Sigmoid colon (tissue), 7 donors: ENCODE results near the gene CRTC2. TPM values are rescaled to one million over a fixed set of nuclear protein-coding genes. Genes with fewer than 3 reads are reported as not detected.

Source experiments
- DNase-seq: peaks from one replicate; pipeline ENCODE4 v3.0.0-alpha.2; 2019
- H3K27ac ChIP-seq, 4 donors: fragments of 200-600 bp; sonication (generic); one replicate each; pipeline ENCODE4 v1.5.1; 2016 to 2019; ENCODE audit warnings: mild to moderate bottlenecking in 1 of 4
- H3K27me3 ChIP-seq, 3 donors: fragments of 200-600 bp; sonication (generic); one replicate each; pipeline ENCODE4 v1.5.1; 2019; ENCODE audit warnings: mild to moderate bottlenecking in 1 of 3
- H3K36me3 ChIP-seq, 4 donors: fragments of 200-600 bp; sonication (generic); one replicate each; pipeline ENCODE4 v1.5.1; 2016 to 2019
- H3K4me1 ChIP-seq, 4 donors: fragments of 200-600 bp; sonication (generic); one replicate each; pipeline ENCODE4 v1.5.1; 2017 to 2019
- H3K4me3 ChIP-seq, 4 donors: fragments of 200-600 bp; sonication (generic); one replicate each; pipeline ENCODE4 v1.5.1; 2017 to 2019; ENCODE audit warnings: mild to moderate bottlenecking in 2 of 4, moderate library complexity in 1 of 4
- H3K9me3 ChIP-seq, 4 donors: fragments of 200-600 bp in 3 of 4; sonication (generic) in 3 of 4; one replicate each; pipeline versions ENCODE4 v1.5.1 to v1.6.1; 2013 to 2019
- CTCF ChIP-seq, 4 experiments: fragments of 450-650 bp in 3 of 4; fragments of 200-600 bp in 1 of 4; IDR thresholded peaks; one replicate each; pipeline ENCODE4 v1.5.1; 2016 to 2019; ENCODE audit warnings: antibody characterized with exemption in 4 of 4, mild to moderate bottlenecking in 3 of 4, moderate library complexity in 2 of 4
- EP300 ChIP-seq, 4 donors: sonication (generic); formaldehyde crosslinking; IDR thresholded peaks; one replicate each; pipeline ENCODE4 v1.6.1; 2017; ENCODE audit warnings: antibody characterized with exemption in 4 of 4
- POLR2A ChIP-seq, 2 donors: fragments of 450-650 bp; IDR thresholded peaks; one replicate each; pipeline ENCODE4 v1.6.1; 2016; ENCODE audit warnings: antibody characterized with exemption in 2 of 2, mild to moderate bottlenecking in 2 of 2, moderate library complexity in 2 of 2
- POLR2AphosphoS5 ChIP-seq, 4 donors: sonication (generic); formaldehyde crosslinking; IDR thresholded peaks; one replicate each; pipeline ENCODE4 v1.6.1; 2017; ENCODE audit warnings: antibody characterized with exemption in 4 of 4
- WGBS, 2 donors: extraction: QIAGEN DNeasy Blood & Tissue Kit; methylation state at CpG; one replicate each; pipeline ENCODE4 v1.1.7; 2013; 5-methylcytosine and 5-hydroxymethylcytosine counted together
- intact Hi-C: fragments of 100-400 bp; cut with DNase I; formaldehyde crosslinking; loops from one replicate; pipeline ENCODE4 v1.15.1; 2023
- polyA plus RNA-seq, 3 donors: library from polyadenylated mRNA; stranded (reverse); fragments of 200-250 nt; gene quantifications; one replicate each; pipeline ENCODE4 v1.2.3, GENCODE V29; 2013
- total RNA-seq, 4 donors: library from RNA; depleted of rRNA; stranded (reverse); fragments of >200 nt; gene quantifications; one replicate each; pipeline ENCODE4 v1.1.0, GENCODE V29; 2016
- donor health status: healthy with polysubstance abuse.
- donor health status: Bipolar disorder and iron deficiency.
- donor health status: healthy.

CRTC2 gene
- total and polyA plus RNA-seq, 7 donors = 13.7 to 32.9 (median 17.8) TPM

GRCh38 chr1:153942766-153943549, 15.5 kb downstream of the CRTC2 start:
- no peak for TF ChIP-seq POLR2A (IDR thresholded peaks at IDR 0.05)
- TF ChIP-seq POLR2AphosphoS5 (IDR thresholded peaks at IDR 0.05) = no peak
- no peak for TF ChIP-seq EP300 (IDR thresholded peaks at IDR 0.05)
- no peak for TF ChIP-seq CTCF (IDR thresholded peaks at IDR 0.05)
- Histone ChIP-seq H3K4me3 (no peak overlapping the region), H3K4me1 (peaks cover 0 to 29% (median 19%) of the 10 kb centered on the region in 4 donors), H3K27me3 (no peaks in the 10 kb centered on the region), H3K36me3 (peaks cover 0 to 64% (median 25%) of the 10 kb centered on the region in 4 donors), H3K9me3 (no peaks in the 10 kb centered on the region), H3K27ac (no peak overlapping the region)
- DNase-seq = no peak
- 91 to 94% methylated on average over 11 of the region's 11 CpGs for WGBS, 2 donors
- intact Hi-C loops = no loop called here

GRCh38 chr1:153941826-153942725, 16.3 kb downstream of the CRTC2 start:
- no peak overlapping the region for H3K27ac ChIP-seq
- H3K36me3 ChIP-seq = peaks cover 6 to 67% (median 29%) of the 10 kb centered on the region in 4 donors
- no peaks in the 10 kb centered on the region for H3K27me3 ChIP-seq
- H3K9me3 ChIP-seq = no peaks in the 10 kb centered on the region
- DNase-seq = no peak
- H3K4me1 ChIP-seq = peaks cover 0 to 27% (median 17%) of the 10 kb centered on the region in 4 donors
- TF ChIP-seq POLR2AphosphoS5 (IDR thresholded peaks at IDR 0.05) (no peak), CTCF (IDR thresholded peaks at IDR 0.05) (no peak), EP300 (IDR thresholded peaks at IDR 0.05) (no peak), POLR2A (IDR thresholded peaks at IDR 0.05) (no peak)
- WGBS, 2 donors = 94 to 96% methylated on average over 34 of the region's 34 CpGs
- no peak overlapping the region for H3K4me3 ChIP-seq
- intact Hi-C loops = no loop called here

GRCh38 chr1:153940756-153941155, 17.7 kb downstream of the CRTC2 start:
- H3K27me3 ChIP-seq = no peaks in the 10 kb centered on the region
- DNase-seq = no peak
- TF ChIP-seq POLR2AphosphoS5 (IDR thresholded peaks at IDR 0.05) (no peak), EP300 (IDR thresholded peaks at IDR 0.05) (no peak), POLR2A (IDR thresholded peaks at IDR 0.05) (no peak), CTCF (IDR thresholded peaks at IDR 0.05) (no peak)
- no peak overlapping the region for H3K27ac ChIP-seq
- peaks cover 19 to 81% (median 42%) of the 10 kb centered on the region in 4 donors for H3K36me3 ChIP-seq
- H3K4me1 ChIP-seq = peaks cover 0 to 22% (median 15%) of the 10 kb centered on the region in 4 donors
- H3K9me3 ChIP-seq = no peaks in the 10 kb centered on the region
- intact Hi-C loops = no loop called here
- WGBS, 2 donors = 94 to 96% methylated on average over 8 of the region's 8 CpGs
- H3K4me3 ChIP-seq = no peak overlapping the region

- no peak overlapping the region for H3K4me3 ChIP-seq
- H3K27me3 ChIP-seq = no peaks in the 10 kb centered on the region
- no peaks in the 10 kb centered on the region for H3K9me3 ChIP-seq
- no peak for DNase-seq
- no peak for TF ChIP-seq CTCF (IDR thresholded peaks at IDR 0.05)
- TF ChIP-seq POLR2AphosphoS5 (IDR thresholded peaks at IDR 0.05) = no peak
- no peak for TF ChIP-seq EP300 (IDR thresholded peaks at IDR 0.05)
- no peak for TF ChIP-seq POLR2A (IDR thresholded peaks at IDR 0.05)
- WGBS, 2 donors = 93 to 94% methylated on average over 12 of the region's 12 CpGs
- intact Hi-C loops = no loop called here
- H3K36me3 ChIP-seq = peaks cover 23 to 93% (median 54%) of the 10 kb centered on the region in 4 donors
- H3K27ac ChIP-seq = no peak overlapping the region
- peaks cover 0 to 10% (median 4%) of the 10 kb centered on the region in 4 donors for H3K4me1 ChIP-seq
Observed at GRCh38 chr1:153939476-153939875, 18.9 kb downstream of the CRTC2 start.
